Mesendoderm (in vitro differentiated cells): ENCODE measurements around the gene SLC4A1AP.
"Not testable (repeated sequence)": the region's sequence is repeated elsewhere in the genome, so short reads cannot be mapped to it uniquely, and the experiment has no call there.

ENCODE experiments used
- DNase-seq: peaks from one replicate; pipeline ENCODE4 v3.0.0; 2013
- H2AK5ac ChIP-seq: 2 replicates; pipeline ENCODE4 v1.6.1; 2013; ENCODE audit warnings: low read length, inconsistent platforms
- H2BK120ac ChIP-seq: 2 replicates; pipeline ENCODE4 v1.6.1; 2013; ENCODE audit warnings: low read depth, mild to moderate bottlenecking, low read length, moderate library complexity, mixed read lengths
- H2BK15ac ChIP-seq: replicated peaks from 2 replicates; pipeline ENCODE4 v1.6.1; 2013; ENCODE audit warnings: low read depth, mild to moderate bottlenecking, moderate library complexity
- H2BK5ac ChIP-seq: 2 replicates; pipeline ENCODE4 v1.6.1; 2013; ENCODE audit warnings: low read length, inconsistent platforms
- H3K18ac ChIP-seq: 2 replicates; pipeline ENCODE4 v1.6.1; 2013; ENCODE audit warnings: mild to moderate bottlenecking, low read length, mixed read lengths
- H3K23ac ChIP-seq: one replicate; pipeline ENCODE4 v1.6.1; 2013; ENCODE audit warnings: low read length
- H3K27ac ChIP-seq: 2 replicates; pipeline ENCODE4 v1.5.1; 2013; ENCODE audit warnings: low read depth, mild to moderate bottlenecking, inconsistent platforms, low read length, moderate library complexity
- H3K27me3 ChIP-seq: 2 replicates; pipeline ENCODE4 v1.6.1; 2013; ENCODE audit warnings: low read length, control low read depth, mild to moderate bottlenecking, inconsistent platforms; ENCODE audit not compliant: insufficient read depth, poor library complexity
- H3K36me3 ChIP-seq: 2 replicates; pipeline ENCODE4 v1.6.1; 2013; ENCODE audit warnings: low read length, inconsistent platforms; ENCODE audit not compliant: control insufficient read depth, insufficient read depth
- H3K4ac ChIP-seq: one replicate; pipeline ENCODE4 v1.6.1; 2013; ENCODE audit warnings: low read depth, mild to moderate bottlenecking, low read length, moderate library complexity
- H3K4me1 ChIP-seq: 2 replicates; pipeline ENCODE4 v1.6.1; 2013; ENCODE audit warnings: low read depth, low read length, inconsistent platforms; ENCODE audit not compliant: control insufficient read depth
- H3K4me2 ChIP-seq: 2 replicates; pipeline ENCODE4 v1.6.1; 2013; ENCODE audit warnings: low read length
- H3K4me3 ChIP-seq: 2 replicates; pipeline ENCODE4 v1.5.1; 2013; ENCODE audit warnings: mild to moderate bottlenecking, low read length
- H3K56ac ChIP-seq: one replicate; pipeline ENCODE4 v1.6.1; 2013; ENCODE audit warnings: low read length
- H3K79me1 ChIP-seq: 2 replicates; pipeline ENCODE4 v1.6.1; 2013; ENCODE audit warnings: low read length, inconsistent platforms
- H3K79me2 ChIP-seq: 2 replicates; pipeline ENCODE4 v1.6.1; 2013; ENCODE audit warnings: mild to moderate bottlenecking, low read length; ENCODE audit not compliant: control insufficient read depth, insufficient read depth
- H3K9ac ChIP-seq: 2 replicates; pipeline ENCODE4 v1.6.1; 2013; ENCODE audit warnings: low read length, inconsistent platforms
- H4K5ac ChIP-seq: one replicate; pipeline ENCODE4 v1.6.1; 2013; ENCODE audit warnings: low read length
- H4K8ac ChIP-seq: one replicate; pipeline ENCODE4 v1.6.1; 2013; ENCODE audit warnings: low read depth, mild to moderate bottlenecking, control low read depth, low read length, moderate library complexity
- WGBS: extraction: QIAGEN DNeasy Blood & Tissue Kit; methylation state at CpG from one replicate; pipeline ENCODE4 v1.1.7; 2013; ENCODE audit warnings: low lambda C conversion rate, missing lambda C conversion rate; ENCODE audit not compliant: insufficient coverage; ENCODE audit errors: extremely low coverage; 5-methylcytosine and 5-hydroxymethylcytosine counted together

Gene SLC4A1AP

DNA sequence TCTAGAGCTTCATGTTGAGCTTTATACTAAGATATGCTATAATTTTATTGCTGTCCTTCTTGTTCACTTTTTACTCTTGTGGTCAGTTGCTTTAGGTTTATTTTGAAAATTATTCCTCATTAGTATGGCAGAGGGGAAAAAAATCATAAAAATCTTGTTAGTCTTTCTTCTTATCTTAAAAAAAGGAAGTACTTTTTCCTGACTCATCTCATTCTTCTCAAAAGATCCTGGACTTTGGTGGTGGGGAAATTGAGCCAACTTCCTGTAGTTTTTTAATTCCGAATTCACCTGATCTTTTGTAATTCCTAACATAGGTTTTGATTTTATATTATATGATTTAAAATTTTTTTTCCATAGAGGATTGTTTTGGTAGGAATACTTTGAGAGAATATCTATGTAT lies 3.8 kb downstream of the SLC4A1AP start:
- Histone ChIP-seq H3K36me3 (no peaks in the 10 kb centered on the region), H4K8ac (no peak overlapping the region)
- no CpG with 5 or more reads among the region's 1 CpG for WGBS

DNA sequence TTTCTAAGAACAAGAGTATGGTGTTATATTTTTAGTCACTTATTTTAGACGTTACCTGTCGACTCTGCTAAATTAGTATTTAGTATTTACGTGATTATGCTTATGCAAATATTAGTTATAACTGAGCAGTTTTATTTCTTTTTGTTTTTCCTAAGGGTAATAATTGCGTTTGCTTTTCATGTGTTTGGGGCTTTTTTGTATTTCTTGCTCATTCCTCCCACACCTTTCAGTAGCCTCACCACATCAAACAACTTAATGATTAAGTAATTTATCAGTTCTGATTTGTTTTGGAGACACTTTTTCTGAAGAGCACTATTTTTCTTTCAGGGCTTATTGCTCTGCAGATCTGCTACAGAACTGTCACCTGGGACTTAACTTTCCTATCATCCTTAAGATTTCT lies 7.5 kb downstream of the SLC4A1AP start:
- DNase-seq = no peak
- Histone ChIP-seq H3K18ac (no peak overlapping the region), H4K5ac (no peak overlapping the region), H3K56ac (no peak overlapping the region), H3K4me1 (no peaks in the 10 kb centered on the region), H3K79me1 (no peaks in the 10 kb centered on the region), H3K79me2 (no peaks in the 10 kb centered on the region), H3K4me2 (no peak overlapping the region), H3K23ac (no peak overlapping the region), H2AK5ac (no peak overlapping the region), H3K9ac (no peak overlapping the region), H3K27me3 (no peaks in the 10 kb centered on the region), H3K27ac (no peak overlapping the region), H3K4me3 (no peak overlapping the region), H4K8ac (no peak overlapping the region), H2BK120ac (no peak overlapping the region), H2BK15ac (no peak overlapping the region), H3K36me3 (no peaks in the 10 kb centered on the region), H2BK5ac (no peak overlapping the region), H3K4ac (no peak overlapping the region)
- no CpG with 5 or more reads among the region's 4 CpGs for WGBS

More for the DNA sequence above, 3.8 kb downstream of the SLC4A1AP start:
- no peak overlapping the region for H3K27ac ChIP-seq
- no peak overlapping the region for H3K4ac ChIP-seq
- H3K4me3 ChIP-seq = no peak overlapping the region
- H3K4me1 ChIP-seq = peaks cover 2% of the 10 kb centered on the region
- no peak overlapping the region for H3K56ac ChIP-seq
- no peak overlapping the region for H3K4me2 ChIP-seq
- H2BK5ac ChIP-seq = no peak overlapping the region
- no peak overlapping the region for H3K18ac ChIP-seq
- H2AK5ac ChIP-seq = no peak overlapping the region
- H3K79me2 ChIP-seq = peaks cover 15% of the 10 kb centered on the region
- no peaks in the 10 kb centered on the region for H3K27me3 ChIP-seq
- H3K23ac ChIP-seq = no peak overlapping the region
- DNase-seq = no peak
- H4K5ac ChIP-seq = no peak overlapping the region
- no peak overlapping the region for H2BK120ac ChIP-seq
- no peak overlapping the region for H3K9ac ChIP-seq
- H3K79me1 ChIP-seq = peaks cover 10% of the 10 kb centered on the region
- H2BK15ac ChIP-seq = no peak overlapping the region

DNA sequence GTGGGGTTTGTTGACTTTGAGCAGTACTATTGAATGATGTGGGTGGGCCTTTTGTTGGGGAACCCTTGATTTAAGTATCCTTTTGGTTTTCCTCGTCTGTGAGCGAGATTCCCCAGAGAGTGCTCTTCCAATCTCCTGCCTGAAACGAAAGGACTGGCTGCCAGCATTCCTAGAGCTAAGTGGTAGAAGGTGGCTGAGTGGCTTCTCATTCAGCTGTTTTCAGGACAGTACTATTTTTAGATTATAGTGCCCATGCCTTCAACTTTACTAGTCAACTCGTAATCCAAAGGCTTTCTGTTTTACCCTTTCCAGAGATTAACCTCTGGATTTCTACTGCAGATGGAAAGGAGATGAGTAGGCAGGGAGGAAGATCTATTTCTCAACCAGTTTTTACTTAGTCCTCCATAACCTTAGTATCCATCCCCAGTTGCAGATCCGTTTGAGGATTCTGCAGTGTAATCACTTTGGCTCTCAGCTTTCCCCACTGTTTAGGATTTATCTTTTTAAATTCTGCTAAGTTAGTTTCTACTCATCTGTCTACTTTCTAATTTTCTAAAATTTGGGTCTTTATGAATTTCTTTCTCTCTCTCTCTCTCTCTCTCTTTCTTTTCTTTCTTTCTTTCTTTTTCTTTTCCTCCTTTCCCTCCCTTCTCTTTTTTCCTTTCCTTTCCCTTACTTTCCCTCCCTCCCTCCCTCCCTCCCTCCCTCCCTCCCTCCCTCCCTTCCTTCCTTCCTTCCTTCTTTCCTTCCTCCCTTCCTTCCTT lies 9.2 kb downstream of the SLC4A1AP start:
- Histone ChIP-seq H3K36me3 (no peaks in the 10 kb centered on the region), H3K18ac (no peak overlapping the region), H2AK5ac (no peak overlapping the region), H3K56ac (no peak overlapping the region), H4K8ac (no peak overlapping the region), H3K4me1 (no peaks in the 10 kb centered on the region), H3K27me3 (no peaks in the 10 kb centered on the region), H3K23ac (no peak overlapping the region), H3K9ac (no peak overlapping the region), H3K79me2 (no peaks in the 10 kb centered on the region), H3K27ac (no peak overlapping the region), H3K79me1 (no peaks in the 10 kb centered on the region), H2BK120ac (no peak overlapping the region), H4K5ac (no peak overlapping the region), H3K4me3 (no peak overlapping the region), H2BK5ac (no peak overlapping the region), H2BK15ac (no peak overlapping the region), H3K4me2 (no peak overlapping the region), H3K4ac (no peak overlapping the region)
- no peak for DNase-seq
- no CpG with 5 or more reads among the region's 5 CpGs for WGBS

DNA sequence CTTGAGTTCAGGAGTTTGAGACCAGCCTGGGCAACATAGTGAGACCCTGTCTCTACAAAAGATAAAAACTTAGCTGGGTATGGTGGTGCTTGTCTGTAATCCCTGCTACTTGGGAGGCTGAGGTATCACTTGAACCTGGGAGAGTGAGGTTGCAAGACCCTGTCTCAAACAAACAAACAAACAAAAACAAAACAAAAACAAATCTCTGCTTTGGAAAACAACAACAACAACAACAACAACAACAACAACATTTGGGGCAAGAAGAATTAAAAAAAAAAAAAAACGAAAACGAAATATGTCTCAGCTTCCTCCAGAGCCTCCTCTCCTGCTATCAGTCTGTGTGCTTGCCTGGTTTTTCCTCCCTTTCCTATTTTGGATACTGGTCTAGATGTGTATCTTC lies 16.9 kb downstream of the SLC4A1AP start:
- H3K27ac ChIP-seq = peak overlapping the region; percentile 77

DNA sequence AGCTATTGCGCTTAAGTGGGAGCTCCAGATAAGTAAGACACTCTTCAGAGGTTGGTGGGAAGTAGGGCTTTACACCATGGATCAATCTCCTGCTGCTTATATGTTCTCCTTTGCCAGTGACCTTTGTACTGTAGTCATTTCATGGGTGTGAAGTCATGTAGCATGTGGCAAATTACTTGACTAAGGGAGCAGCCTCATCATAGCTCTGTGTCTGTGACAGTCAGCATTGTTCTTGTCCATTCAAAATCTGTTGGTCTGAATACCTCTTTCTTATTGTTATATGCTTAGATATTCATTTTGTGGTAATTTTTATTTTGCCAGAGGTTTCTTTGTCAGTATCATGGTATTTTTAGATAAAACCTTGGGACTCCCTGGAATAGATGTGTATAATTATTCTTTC lies 18.2 kb downstream of the SLC4A1AP start:
- H3K79me2 ChIP-seq = no peaks in the 10 kb centered on the region
- H3K27ac ChIP-seq = no peak overlapping the region
- H2BK15ac ChIP-seq = no peak overlapping the region
- H2BK120ac ChIP-seq = no peak overlapping the region
- H3K56ac ChIP-seq = no peak overlapping the region
- no peak overlapping the region for H3K18ac ChIP-seq
- no peak overlapping the region for H2BK5ac ChIP-seq
- DNase-seq = no peak
- H3K4me2 ChIP-seq = no peak overlapping the region
- WGBS = no CpG with 5 or more reads among the region's 1 CpG
- no peak overlapping the region for H3K4ac ChIP-seq
- H4K5ac ChIP-seq = no peak overlapping the region
- H4K8ac ChIP-seq = no peak overlapping the region
- no peak overlapping the region for H2AK5ac ChIP-seq
- H3K27me3 ChIP-seq = no peaks in the 10 kb centered on the region
- H3K23ac ChIP-seq = no peak overlapping the region
- H3K4me3 ChIP-seq = no peak overlapping the region
- H3K36me3 ChIP-seq = peaks cover 3% of the 10 kb centered on the region
- H3K4me1 ChIP-seq = no peaks in the 10 kb centered on the region
- no peaks in the 10 kb centered on the region for H3K79me1 ChIP-seq
- no peak overlapping the region for H3K9ac ChIP-seq

More for the DNA sequence above, 16.9 kb downstream of the SLC4A1AP start:
- H2BK15ac ChIP-seq = no peak overlapping the region
- no peaks in the 10 kb centered on the region for H3K27me3 ChIP-seq
- H3K56ac ChIP-seq = no peak overlapping the region
- H2BK5ac ChIP-seq = no peak overlapping the region
- WGBS = no CpG with 5 or more reads among the region's 2 CpGs
- H3K18ac ChIP-seq = no peak overlapping the region
- H3K36me3 ChIP-seq = no peaks in the 10 kb centered on the region
- no peak overlapping the region for H3K4me2 ChIP-seq
- H3K23ac ChIP-seq = no peak overlapping the region
- no peak overlapping the region for H2BK120ac ChIP-seq
- no peak overlapping the region for H3K4ac ChIP-seq
- H4K5ac ChIP-seq = no peak overlapping the region
- no peak for DNase-seq
- H3K9ac ChIP-seq = no peak overlapping the region
- no peaks in the 10 kb centered on the region for H3K4me1 ChIP-seq
- no peaks in the 10 kb centered on the region for H3K79me2 ChIP-seq
- H3K4me3 ChIP-seq = no peak overlapping the region
- H3K79me1 ChIP-seq = no peaks in the 10 kb centered on the region
- H4K8ac ChIP-seq = no peak overlapping the region
- no peak overlapping the region for H2AK5ac ChIP-seq

DNA sequence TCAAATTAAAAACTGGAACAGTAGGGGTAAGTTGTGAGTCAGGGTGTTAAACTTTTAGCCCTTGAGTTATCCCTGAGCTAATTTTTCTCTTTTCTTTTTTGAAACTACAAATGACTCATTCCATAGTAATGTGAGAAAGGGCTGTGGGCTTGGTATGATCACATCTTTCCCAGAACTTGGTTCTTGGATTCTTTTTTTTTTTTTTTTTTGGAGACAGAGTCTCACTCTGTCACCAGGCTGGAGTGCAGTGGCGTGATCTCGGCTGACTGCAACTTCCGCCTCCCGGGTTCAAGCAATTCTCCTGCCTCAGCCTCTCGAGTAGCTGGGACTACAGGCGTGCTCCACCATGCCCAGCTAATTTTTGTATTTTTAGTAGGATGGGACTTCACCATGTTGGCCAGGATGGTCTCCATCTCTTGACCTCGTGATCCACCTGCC lies 18.7 kb downstream of the SLC4A1AP start:
- H4K8ac ChIP-seq, H3K79me1 ChIP-seq, H3K4me3 ChIP-seq, H3K79me2 ChIP-seq, H3K9ac ChIP-seq, H2BK120ac ChIP-seq, H3K36me3 ChIP-seq, H3K4me2 ChIP-seq, H2AK5ac ChIP-seq, H3K27ac ChIP-seq, H3K56ac ChIP-seq, H3K27me3 ChIP-seq, H3K4ac ChIP-seq, H2BK5ac ChIP-seq, H3K18ac ChIP-seq, H2BK15ac ChIP-seq, H4K5ac ChIP-seq, H3K4me1 ChIP-seq, H3K23ac ChIP-seq: not testable (repeated sequence)
- no CpG with 5 or more reads among the region's 7 CpGs for WGBS
- DNase-seq = peak; percentile 59
